GM12892 (cell line): Measurements from ENCODE around the gene RFTN2.

Source experiments
- POLR2A ChIP-seq: IDR thresholded peaks from 2 replicates; pipeline ENCODE4 v1.6.1; 2011; ENCODE audit warnings: low read depth, low read length, control low read depth
- POLR2AphosphoS5 ChIP-seq: IDR thresholded peaks from 2 replicates; pipeline ENCODE4 v1.6.1; 2011; ENCODE audit warnings: low read depth, low read length, control low read depth
- TAF1 ChIP-seq: IDR thresholded peaks from 2 replicates; pipeline ENCODE4 v1.6.1; 2011; ENCODE audit warnings: low read depth, mild to moderate bottlenecking, control low read depth, low read length, borderline replicate concordance

DNA sequence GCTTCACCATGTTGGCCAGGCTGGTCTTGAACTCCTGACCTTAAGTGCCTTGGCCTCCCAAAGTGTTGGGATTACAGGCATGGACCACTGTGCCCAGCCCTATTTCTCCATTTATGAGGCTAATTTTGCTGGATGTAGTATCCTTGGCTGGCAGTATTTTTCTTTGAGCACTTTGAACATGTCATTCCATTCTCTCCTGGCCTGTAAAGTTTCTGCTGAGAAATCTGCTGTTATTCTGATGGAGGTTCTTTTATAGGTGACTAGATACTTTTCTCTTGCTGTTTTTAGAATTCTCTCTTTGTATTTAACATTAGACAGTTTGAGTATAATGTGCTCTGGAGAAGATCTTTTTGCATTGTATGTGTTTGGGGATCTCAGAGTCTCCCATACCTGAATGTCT is 9.1 kb downstream of the RFTN2 start:
- TF ChIP-seq POLR2AphosphoS5 (no peak), POLR2A (no peak), TAF1 (no peak)
